HG03354 (cell line): Measurements from ENCODE around the gene SEC22C.
"Not testable (repeated sequence)": the region's sequence is repeated elsewhere in the genome, so short reads cannot be mapped to it uniquely, and the experiment has no call there.

Experiments used
- ATAC-seq: cut with Tn5 transposase; IDR thresholded peaks from one replicate; pipeline ENCODE4 v1.9.1; 2021; ENCODE audit warnings: mild to moderate bottlenecking; ENCODE audit not compliant: unreplicated experiment, poor library complexity, severe bottlenecking

SEC22C gene

GRCh38 chr3:42582474-42583070 lies 805 bp upstream of the SEC22C start:
- no peak for ATAC-seq

- peak; percentile 4 for ATAC-seq
Measured at GRCh38 chr3:42581400-42581708, 413 bp downstream of the SEC22C start.

- not testable (repeated sequence) for ATAC-seq
Measured at GRCh38 chr3:42579346-42579745, 2.4 kb downstream of the SEC22C start.

- no peak for ATAC-seq
Measured at GRCh38 chr3:42578054-42578453, 3.7 kb downstream of the SEC22C start.

GRCh38 chr3:42575137-42575741 lies 6.5 kb downstream of the SEC22C start:
- no peak for ATAC-seq

GRCh38 chr3:42572278-42572677 lies 9.5 kb downstream of the SEC22C start:
- no peak for ATAC-seq

- no peak for ATAC-seq
Measured at GRCh38 chr3:42569593-42570142, 12.1 kb downstream of the SEC22C start.

- no peak for ATAC-seq
Measured at GRCh38 chr3:42562047-42562907, 19.5 kb downstream of the SEC22C start.

GRCh38 chr3:42557854-42558253 lies 23.9 kb downstream of the SEC22C start:
- no peak for ATAC-seq

GRCh38 chr3:42556817-42557216 lies 24.9 kb downstream of the SEC22C start:
- ATAC-seq: not testable (repeated sequence)

GRCh38 chr3:42556089-42556632 lies 25.6 kb downstream of the SEC22C start:
- peak; percentile 97 for ATAC-seq

- ATAC-seq: no peak
Measured at GRCh38 chr3:42552830-42553229, 28.9 kb downstream of the SEC22C start.

GRCh38 chr3:42550250-42550649 lies 31.5 kb downstream of the SEC22C start:
- ATAC-seq: no peak

- no peak for ATAC-seq
Measured at GRCh38 chr3:42549131-42549530, 32.6 kb downstream of the SEC22C start.

- ATAC-seq: peak; percentile 78
Measured at GRCh38 chr3:42547401-42547945, 34.3 kb downstream of the SEC22C start.

GRCh38 chr3:42546691-42547213 lies 35.0 kb downstream of the SEC22C start:
- ATAC-seq: no peak

GRCh38 chr3:42545284-42545900 lies 36.4 kb downstream of the SEC22C start:
- ATAC-seq: no peak

GRCh38 chr3:42544492-42545283 lies 37.1 kb downstream of the SEC22C start:
- no peak for ATAC-seq

- no peak for ATAC-seq
Measured at GRCh38 chr3:42541079-42541478, 40.7 kb downstream of the SEC22C start.
